Central memory CD8-positive, alpha-beta T cell (primary cell): ENCODE measurements around the gene RHEB.
"Not testable (repeated sequence)": the region's sequence is repeated elsewhere in the genome, so short reads cannot be mapped to it uniquely, and the experiment has no call there.

Experiments used
- ATAC-seq: fragments of 150-1000 bp; cut with Tn5 transposase; replicated peaks from 2 replicates; pipeline ENCODE4 v1.10.0; 2022; ENCODE audit warnings: mild to moderate bottlenecking, moderate FRiP score, moderate number of reproducible peaks; ENCODE audit not compliant: poor library complexity, severe bottlenecking; ENCODE audit errors: extremely low read depth
- DNase-seq, 2 donors: peaks; one replicate each; pipeline ENCODE4 v3.0.0; 2021; ENCODE audit warnings: low spot score in 2 of 2
- H3K27ac Mint-ChIP-seq: one replicate; pipeline ENCODE4 v1.8.0; 2022; ENCODE audit warnings: low read depth, mild to moderate bottlenecking, moderate library complexity, mixed read lengths
- H3K27me3 Mint-ChIP-seq: one replicate; pipeline ENCODE4 v1.8.0; 2022; ENCODE audit warnings: mixed read lengths
- H3K36me3 Mint-ChIP-seq: one replicate; pipeline ENCODE4 v1.8.0; 2022; ENCODE audit warnings: mild to moderate bottlenecking, moderate library complexity, mixed read lengths; ENCODE audit not compliant: insufficient read depth
- H3K4me1 Mint-ChIP-seq: one replicate; pipeline ENCODE4 v1.8.0; 2022; ENCODE audit warnings: mixed read lengths
- H3K4me3 Mint-ChIP-seq: one replicate; pipeline ENCODE4 v1.8.0; 2022; ENCODE audit warnings: mild to moderate bottlenecking, moderate library complexity, mixed read lengths
- H3K9me3 Mint-ChIP-seq: one replicate; pipeline ENCODE4 v1.8.0; 2022; ENCODE audit warnings: mixed read lengths

Gene RHEB

GRCh38 chr7:151518947-151519764 lies 539 bp downstream of the RHEB start:
- peak overlapping the region; percentile 88 for H3K27ac Mint-ChIP-seq
- H3K27me3 Mint-ChIP-seq, H3K9me3 Mint-ChIP-seq: not testable (repeated sequence)
- ATAC-seq, result peak; percentile 65
- peaks cover 21% of the 10 kb centered on the region for H3K36me3 Mint-ChIP-seq
- H3K4me3 Mint-ChIP-seq, result peak overlapping the region; percentile 84
- peaks cover 49% of the 10 kb centered on the region for H3K4me1 Mint-ChIP-seq
- DNase-seq, result peak; percentile 40 to 44

- H3K36me3 Mint-ChIP-seq, result peaks cover 21% of the 10 kb centered on the region
- ATAC-seq (peak; percentile 5), DNase-seq (peak; percentile 23 to 37)
- peaks cover 55% of the 10 kb centered on the region for H3K4me1 Mint-ChIP-seq
- no peaks in the 10 kb centered on the region for H3K27me3 Mint-ChIP-seq
- H3K9me3 Mint-ChIP-seq, result no peaks in the 10 kb centered on the region
- H3K4me3 Mint-ChIP-seq, result peak overlapping the region; percentile 84
- H3K27ac Mint-ChIP-seq, result peak overlapping the region; percentile 88
These were observed 1.4 kb downstream of the RHEB start for GRCh38 chr7:151518105-151518946.

- Mint-ChIP-seq H3K9me3 (no peaks in the 10 kb centered on the region), H3K27ac (peak overlapping the region; percentile 88), H3K27me3 (no peaks in the 10 kb centered on the region), H3K4me3 (peak overlapping the region; percentile 84), H3K4me1 (peaks cover 60% of the 10 kb centered on the region), H3K36me3 (peaks cover 21% of the 10 kb centered on the region)
- DNase-seq (no peak), ATAC-seq (no peak)
These were observed 2.0 kb downstream of the RHEB start for GRCh38 chr7:151517601-151518104.

GRCh38 chr7:151515276-151515565 lies 4.5 kb downstream of the RHEB start:
- DNase-seq (no peak), ATAC-seq (no peak)
- Mint-ChIP-seq H3K4me3 (peak overlapping the region; percentile 25), H3K36me3 (peaks cover 18% of the 10 kb centered on the region), H3K4me1 (peaks cover 80% of the 10 kb centered on the region), H3K27me3 (no peaks in the 10 kb centered on the region), H3K27ac (peak overlapping the region; percentile 3), H3K9me3 (no peaks in the 10 kb centered on the region)

GRCh38 chr7:151514461-151515275 lies 5.0 kb downstream of the RHEB start:
- H3K27ac Mint-ChIP-seq, result peak overlapping the region; percentile 3
- H3K9me3 Mint-ChIP-seq, result no peaks in the 10 kb centered on the region
- DNase-seq (no peak), ATAC-seq (no peak)
- H3K4me1 Mint-ChIP-seq, result peaks cover 80% of the 10 kb centered on the region
- peak overlapping the region; percentile 25 for H3K4me3 Mint-ChIP-seq
- no peaks in the 10 kb centered on the region for H3K27me3 Mint-ChIP-seq
- peaks cover 13% of the 10 kb centered on the region for H3K36me3 Mint-ChIP-seq

- no peak for ATAC-seq
- H3K4me1 Mint-ChIP-seq, result peaks cover 82% of the 10 kb centered on the region
These were observed 6.6 kb downstream of the RHEB start for GRCh38 chr7:151513133-151513532.

GRCh38 chr7:151512353-151512752 lies 7.3 kb downstream of the RHEB start:
- H3K27me3 Mint-ChIP-seq, result no peaks in the 10 kb centered on the region
- no peaks in the 10 kb centered on the region for H3K9me3 Mint-ChIP-seq
- peaks cover 81% of the 10 kb centered on the region for H3K4me1 Mint-ChIP-seq
- H3K36me3 Mint-ChIP-seq, result peaks cover 4% of the 10 kb centered on the region
- DNase-seq, result no peak
- no peak overlapping the region for H3K4me3 Mint-ChIP-seq
- H3K27ac Mint-ChIP-seq, result no peak overlapping the region
- no peak for ATAC-seq

More at GRCh38 chr7:151513133-151513532, 6.6 kb downstream of the RHEB start:
- Mint-ChIP-seq H3K9me3 (no peaks in the 10 kb centered on the region), H3K27me3 (no peaks in the 10 kb centered on the region), H3K36me3 (peaks cover 6% of the 10 kb centered on the region), H3K4me3 (no peak overlapping the region), H3K27ac (no peak overlapping the region)
- DNase-seq, result no peak

GRCh38 chr7:151511946-151512345 lies 7.7 kb downstream of the RHEB start:
- H3K4me1 Mint-ChIP-seq, result peaks cover 81% of the 10 kb centered on the region
- peaks cover 2% of the 10 kb centered on the region for H3K36me3 Mint-ChIP-seq
- H3K27ac Mint-ChIP-seq, result no peak overlapping the region
- no peak overlapping the region for H3K4me3 Mint-ChIP-seq
- ATAC-seq, result no peak
- no peak for DNase-seq
- no peaks in the 10 kb centered on the region for H3K9me3 Mint-ChIP-seq
- H3K27me3 Mint-ChIP-seq, result no peaks in the 10 kb centered on the region

- Mint-ChIP-seq H3K4me3 (no peak overlapping the region), H3K27me3 (no peaks in the 10 kb centered on the region), H3K9me3 (no peaks in the 10 kb centered on the region), H3K27ac (no peak overlapping the region), H3K36me3 (peaks cover 1% of the 10 kb centered on the region), H3K4me1 (peaks cover 79% of the 10 kb centered on the region)
- DNase-seq (no peak), ATAC-seq (no peak)
These were observed 8.4 kb downstream of the RHEB start for GRCh38 chr7:151511270-151511669.

- H3K4me1 Mint-ChIP-seq, result peaks cover 76% of the 10 kb centered on the region
- H3K27ac Mint-ChIP-seq, result no peak overlapping the region
- H3K9me3 Mint-ChIP-seq, result no peaks in the 10 kb centered on the region
- DNase-seq (no peak), ATAC-seq (no peak)
- no peaks in the 10 kb centered on the region for H3K27me3 Mint-ChIP-seq
- no peaks in the 10 kb centered on the region for H3K36me3 Mint-ChIP-seq
- no peak overlapping the region for H3K4me3 Mint-ChIP-seq
These were observed 9.9 kb downstream of the RHEB start for GRCh38 chr7:151509670-151510333.

GRCh38 chr7:151508991-151509390 lies 10.7 kb downstream of the RHEB start:
- DNase-seq (no peak), ATAC-seq (no peak)
- H3K36me3 Mint-ChIP-seq, result no peaks in the 10 kb centered on the region
- no peaks in the 10 kb centered on the region for H3K9me3 Mint-ChIP-seq
- peaks cover 72% of the 10 kb centered on the region for H3K4me1 Mint-ChIP-seq
- no peak overlapping the region for H3K27ac Mint-ChIP-seq
- no peak overlapping the region for H3K4me3 Mint-ChIP-seq
- no peaks in the 10 kb centered on the region for H3K27me3 Mint-ChIP-seq

- no peak overlapping the region for H3K4me3 Mint-ChIP-seq
- no peaks in the 10 kb centered on the region for H3K27me3 Mint-ChIP-seq
- no peaks in the 10 kb centered on the region for H3K36me3 Mint-ChIP-seq
- no peak overlapping the region for H3K27ac Mint-ChIP-seq
- H3K4me1 Mint-ChIP-seq, result peaks cover 71% of the 10 kb centered on the region
- no peaks in the 10 kb centered on the region for H3K9me3 Mint-ChIP-seq
- no peak for ATAC-seq
- no peak for DNase-seq
These were observed 11.9 kb downstream of the RHEB start for GRCh38 chr7:151507806-151508205.
